ENCODE data around the gene FGD3. TPM values are rescaled to one million over a fixed set of nuclear protein-coding genes. Genes with fewer than 3 reads are reported as not detected.

FGD3 gene
- total RNA-seq, 1 donor from 2014 or later = 0.58 TPM

DNA sequence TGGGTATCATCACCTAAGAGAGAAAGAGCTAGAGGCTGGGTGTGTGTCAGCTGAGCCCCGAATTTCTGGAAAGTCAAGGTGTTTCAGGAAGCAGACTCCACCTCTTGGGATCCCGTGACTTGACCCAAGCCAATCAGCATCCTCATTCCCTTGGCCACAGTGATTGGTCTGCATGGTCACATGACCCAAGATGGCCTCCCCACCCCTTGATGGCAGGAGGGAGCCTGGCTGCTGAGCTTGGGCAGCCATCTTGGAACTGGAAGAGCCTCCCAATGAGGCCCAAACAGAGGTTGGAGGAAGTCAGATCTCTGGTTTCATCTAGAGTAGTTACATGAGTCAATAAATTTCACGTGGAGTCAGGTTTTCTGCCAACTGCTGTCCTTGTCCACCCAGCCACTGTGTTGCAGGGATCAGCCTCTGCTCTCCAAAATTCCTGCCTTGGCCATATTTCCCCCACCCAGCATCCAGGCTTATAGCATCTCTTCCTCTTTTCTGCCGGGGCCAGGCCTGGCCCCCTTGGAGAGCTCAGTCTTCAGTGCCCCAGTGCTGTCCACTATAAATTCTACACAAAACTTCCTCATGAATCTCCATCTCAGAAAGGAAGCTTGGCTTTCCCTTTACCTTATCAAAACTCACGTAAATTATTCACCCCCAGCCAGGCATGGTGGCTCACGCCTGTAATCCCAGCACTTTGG, 93.9 kb downstream of the FGD3 start:
- TF ChIP-seq, protein P1, sequence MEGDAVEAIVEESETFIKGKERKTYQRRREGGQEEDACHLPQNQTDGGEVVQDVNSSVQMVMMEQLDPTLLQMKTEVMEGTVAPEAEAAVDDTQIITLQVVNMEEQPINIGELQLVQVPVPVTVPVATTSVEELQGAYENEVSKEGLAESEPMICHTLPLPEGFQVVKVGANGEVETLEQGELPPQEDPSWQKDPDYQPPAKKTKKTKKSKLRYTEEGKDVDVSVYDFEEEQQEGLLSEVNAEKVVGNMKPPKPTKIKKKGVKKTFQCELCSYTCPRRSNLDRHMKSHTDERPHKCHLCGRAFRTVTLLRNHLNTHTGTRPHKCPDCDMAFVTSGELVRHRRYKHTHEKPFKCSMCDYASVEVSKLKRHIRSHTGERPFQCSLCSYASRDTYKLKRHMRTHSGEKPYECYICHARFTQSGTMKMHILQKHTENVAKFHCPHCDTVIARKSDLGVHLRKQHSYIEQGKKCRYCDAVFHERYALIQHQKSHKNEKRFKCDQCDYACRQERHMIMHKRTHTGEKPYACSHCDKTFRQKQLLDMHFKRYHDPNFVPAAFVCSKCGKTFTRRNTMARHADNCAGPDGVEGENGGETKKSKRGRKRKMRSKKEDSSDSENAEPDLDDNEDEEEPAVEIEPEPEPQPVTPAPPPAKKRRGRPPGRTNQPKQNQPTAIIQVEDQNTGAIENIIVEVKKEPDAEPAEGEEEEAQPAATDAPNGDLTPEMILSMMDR (conservative IDR thresholded peaks at IDR 0.05; ENCODE audit: low read depth, low read length) = no peak
- H3K4me3 ChIP-seq (ENCODE audit: low read depth, low read length) = no peak overlapping the region
- no peak for DNase-seq (ENCODE audit: low read depth)

DNA sequence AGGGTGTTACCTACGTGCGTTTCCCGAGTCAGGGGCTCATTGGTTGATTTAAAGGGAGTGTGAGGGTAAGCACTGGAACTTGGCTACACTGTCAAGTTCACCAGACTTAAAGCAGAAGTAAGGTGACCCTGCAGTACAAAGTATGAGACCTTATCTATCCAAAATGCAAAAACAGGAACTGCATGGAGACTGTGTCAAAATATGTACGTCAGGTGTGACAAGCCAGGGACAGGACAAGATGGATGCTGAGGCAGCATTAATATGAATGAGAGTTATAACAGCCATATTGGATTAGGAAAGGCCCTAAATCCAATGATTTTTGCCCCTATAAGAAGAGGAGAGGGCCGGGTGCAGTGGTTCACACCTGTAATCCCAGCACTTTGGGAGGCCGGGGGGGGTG, 95.8 kb downstream of the FGD3 start:
- DNase-seq (ENCODE audit: low read depth) = no peak
- H3K4me3 ChIP-seq (ENCODE audit: low read depth, low read length) = no peak overlapping the region
- TF ChIP-seq, protein P1 (conservative IDR thresholded peaks at IDR 0.05; ENCODE audit: low read depth, low read length) = no peak

DNA sequence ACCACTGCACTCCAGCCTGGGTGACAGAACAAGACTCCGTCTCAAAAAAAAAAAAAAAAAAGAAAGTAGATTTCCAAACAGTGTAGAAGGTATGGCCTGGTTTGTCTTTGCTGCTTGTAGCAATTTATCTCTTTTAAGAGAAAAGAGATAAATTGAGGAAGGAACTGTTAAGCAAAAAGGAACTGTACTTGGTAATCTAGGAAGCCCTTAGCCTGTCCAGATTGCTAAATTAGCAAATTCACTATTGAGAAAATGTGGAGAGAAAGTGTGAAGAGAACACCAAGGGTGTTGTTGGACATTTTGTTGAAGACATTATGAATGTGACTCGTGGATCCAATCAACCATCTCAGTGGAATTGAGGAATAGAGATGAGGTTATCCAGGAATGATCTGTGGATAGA, 98.2 kb downstream of the FGD3 start:
- TF ChIP-seq, protein P1 (conservative IDR thresholded peaks at IDR 0.05; ENCODE audit: low read depth, low read length) = no peak
- DNase-seq (ENCODE audit: low read depth) = no peak

DNA sequence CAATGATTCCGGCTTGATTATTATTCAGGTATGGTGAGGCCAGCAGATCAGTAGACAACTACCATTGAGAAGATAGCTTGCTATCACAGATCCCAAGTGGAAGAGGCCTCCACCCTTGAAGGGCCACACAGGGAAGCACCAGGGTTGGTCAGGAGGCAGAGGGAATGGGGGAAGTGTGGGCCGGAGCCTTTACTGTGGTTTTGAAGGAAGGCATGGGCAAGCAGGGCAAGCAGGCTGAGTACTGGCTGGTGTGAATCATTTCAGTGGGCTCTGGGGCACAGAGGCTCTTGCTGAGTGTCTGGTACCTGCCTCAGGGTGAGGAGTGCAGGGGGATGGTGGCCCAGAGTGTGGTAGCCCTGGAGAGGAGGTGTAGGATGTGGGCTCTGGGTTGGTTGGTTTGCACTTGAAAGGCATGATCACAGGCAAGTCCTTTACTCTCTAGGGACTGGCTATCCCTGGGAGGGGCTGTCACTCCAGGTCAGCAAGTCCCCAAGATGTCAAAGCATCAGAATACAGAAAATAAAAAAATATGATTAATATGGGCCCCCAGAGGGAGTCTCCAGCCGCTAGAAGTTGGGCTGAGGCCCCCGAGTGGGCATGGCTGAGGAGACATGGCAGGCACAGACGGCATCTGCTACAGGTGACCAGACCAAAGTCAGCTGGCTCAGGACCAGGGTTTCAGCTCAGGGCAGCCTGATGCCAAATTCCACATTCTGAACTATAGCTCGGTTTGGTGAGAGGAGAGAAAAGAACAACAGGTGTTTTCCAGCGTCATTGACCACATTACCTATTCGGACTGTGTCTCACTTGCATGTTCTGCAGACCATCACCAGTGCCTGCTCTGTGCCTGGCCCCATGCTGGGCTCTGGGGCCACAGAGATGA, 101.5 kb downstream of the FGD3 start:
- no peak for DNase-seq (ENCODE audit: low read depth)

More for the DNA sequence above, 98.2 kb downstream of the FGD3 start:
- H3K4me3 ChIP-seq (ENCODE audit: low read depth, low read length) = no peak overlapping the region

DNA sequence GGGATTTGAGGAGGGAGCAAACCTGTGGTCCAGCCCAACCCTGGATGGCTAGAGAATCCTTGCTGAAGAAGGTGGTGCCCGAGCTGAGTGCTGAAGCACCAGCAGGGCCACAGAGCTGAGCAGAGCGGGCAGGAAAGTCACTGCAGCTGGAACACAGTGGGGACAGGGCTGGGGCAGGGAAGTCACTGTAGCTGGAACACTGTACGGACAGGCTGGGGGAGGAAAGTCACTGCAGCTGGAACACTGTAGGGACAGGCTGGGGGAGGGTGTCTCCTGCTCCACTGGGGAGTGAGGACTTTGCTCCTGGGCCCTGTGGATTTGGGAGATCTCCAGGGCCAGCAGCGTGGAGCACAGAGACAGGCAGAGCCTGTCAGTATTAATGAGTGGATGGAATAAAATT, 102.2 kb downstream of the FGD3 start:
- DNase-seq (ENCODE audit: low read depth) = no peak
- TF ChIP-seq, protein P1 (conservative IDR thresholded peaks at IDR 0.05; ENCODE audit: low read depth, low read length) = no peak

More for the DNA sequence above, 101.5 kb downstream of the FGD3 start:
- no peak overlapping the region for H3K4me3 ChIP-seq (ENCODE audit: low read depth, low read length)
- TF ChIP-seq, protein P1 (conservative IDR thresholded peaks at IDR 0.05; ENCODE audit: low read depth, low read length) = no peak

DNA sequence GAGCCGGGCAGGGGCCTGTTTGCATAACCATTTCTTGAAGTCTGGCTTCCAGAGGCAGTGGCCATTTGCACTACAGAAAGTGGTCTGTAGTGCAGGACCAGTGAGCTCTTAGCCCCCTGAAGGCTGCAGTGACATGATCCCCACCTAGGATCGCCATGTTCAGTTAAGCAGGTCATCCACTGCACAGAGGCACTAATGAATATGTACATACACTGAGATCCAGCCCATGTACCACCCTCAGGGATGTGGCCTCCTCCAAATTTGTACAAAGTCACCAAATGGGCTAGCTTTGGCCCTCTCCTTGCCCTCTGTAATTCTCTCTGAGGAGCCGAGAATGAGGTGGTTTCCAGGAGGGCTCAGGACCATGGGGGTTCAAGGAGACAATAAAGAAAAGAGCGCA, 102.9 kb downstream of the FGD3 start:
- H3K4me3 ChIP-seq (ENCODE audit: low read depth, low read length) = no peak overlapping the region
- DNase-seq (ENCODE audit: low read depth) = no peak

More for the DNA sequence above, 102.2 kb downstream of the FGD3 start:
- H3K4me3 ChIP-seq (ENCODE audit: low read depth, low read length) = no peak overlapping the region

More for the DNA sequence above, 102.9 kb downstream of the FGD3 start:
- TF ChIP-seq, protein P1 (conservative IDR thresholded peaks at IDR 0.05; ENCODE audit: low read depth, low read length) = no peak

Measured in epithelial cell of proximal tubule (primary cell).